Eye (tissue), 1 donor: ENCODE data around the gene ZNF20.
A peak's percentile ranks its signal among the peaks of the same experiment; 100 is the strongest.

Source experiments
- DNase-seq: peaks from one replicate; pipeline ENCODE4 v3.0.0-alpha.2; 2015

The ZNF20 gene

DNA sequence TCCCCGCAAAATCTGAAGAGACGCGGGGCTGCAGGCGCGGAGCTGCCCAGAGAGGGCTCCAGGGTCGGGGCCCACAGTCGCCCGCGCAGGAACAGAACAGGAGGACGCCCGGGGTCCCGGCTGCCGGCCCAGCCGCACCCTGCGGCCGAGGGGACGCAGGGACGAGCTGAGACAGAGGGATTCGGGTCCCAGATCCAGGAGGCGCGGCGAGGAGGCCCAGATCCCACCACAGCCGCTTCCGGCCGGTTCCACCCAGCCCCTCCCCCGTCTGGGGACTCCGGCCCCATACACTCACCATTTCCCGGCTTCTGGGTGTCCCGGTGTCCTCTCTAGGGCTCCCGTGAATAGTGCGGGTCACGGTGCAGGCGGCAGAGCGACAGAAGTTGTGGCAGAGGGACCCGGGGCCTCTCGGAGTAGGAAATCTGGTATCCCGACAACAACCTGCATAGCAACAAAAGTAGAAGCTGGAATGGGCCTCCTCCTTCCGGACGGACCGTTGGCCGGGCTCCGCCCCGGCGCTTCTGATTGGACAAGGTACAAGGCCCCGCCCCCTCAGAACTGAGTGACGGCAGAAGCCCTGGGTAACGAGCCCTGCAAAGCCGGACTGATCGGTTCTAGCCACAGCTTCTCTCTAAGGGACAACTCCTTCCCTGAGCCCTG, at the start of gene ZNF20:
Gene ZNF20 (minus strand): TSS at position 466 of the 660 bp plus-strand sequence. CDS start 168 bp downstream, at position 298.
- peak; percentile 98 for DNase-seq

DNA sequence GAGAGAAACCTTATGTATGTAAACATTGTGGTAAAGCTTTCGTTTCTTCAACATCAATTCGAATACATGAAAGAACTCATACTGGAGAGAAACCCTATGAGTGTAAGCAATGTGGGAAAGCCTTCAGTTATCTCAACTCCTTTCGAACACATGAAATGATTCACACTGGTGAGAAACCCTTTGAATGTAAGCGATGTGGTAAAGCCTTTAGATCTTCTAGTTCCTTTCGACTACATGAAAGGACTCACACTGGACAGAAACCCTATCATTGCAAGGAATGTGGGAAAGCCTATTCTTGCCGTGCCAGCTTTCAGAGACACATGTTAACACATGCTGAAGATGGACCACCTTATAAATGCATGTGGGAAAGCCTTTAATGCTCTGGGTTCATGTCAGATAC, 47.5 kb upstream of the ZNF20 start:
- DNase-seq: no peak

DNA sequence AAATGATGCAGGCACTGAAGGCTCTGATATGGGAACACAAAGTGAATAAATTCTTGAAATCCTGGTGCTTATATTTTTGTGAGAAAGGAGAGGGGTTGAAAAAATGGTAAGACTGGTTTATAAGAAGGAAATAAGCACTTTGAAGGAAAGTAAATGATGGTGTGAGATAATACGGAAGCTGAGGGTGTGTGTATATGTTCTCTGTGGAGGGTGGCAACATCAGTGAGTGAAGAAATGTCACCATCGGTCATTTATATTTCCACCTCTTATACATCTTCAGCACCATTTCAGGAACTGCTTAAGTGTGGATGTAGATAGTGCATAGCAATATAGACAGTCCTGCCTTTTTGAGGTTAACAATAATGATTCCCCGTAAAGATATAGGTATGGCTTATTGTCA, 40.2 kb upstream of the ZNF20 start:
- DNase-seq: no peak

DNA sequence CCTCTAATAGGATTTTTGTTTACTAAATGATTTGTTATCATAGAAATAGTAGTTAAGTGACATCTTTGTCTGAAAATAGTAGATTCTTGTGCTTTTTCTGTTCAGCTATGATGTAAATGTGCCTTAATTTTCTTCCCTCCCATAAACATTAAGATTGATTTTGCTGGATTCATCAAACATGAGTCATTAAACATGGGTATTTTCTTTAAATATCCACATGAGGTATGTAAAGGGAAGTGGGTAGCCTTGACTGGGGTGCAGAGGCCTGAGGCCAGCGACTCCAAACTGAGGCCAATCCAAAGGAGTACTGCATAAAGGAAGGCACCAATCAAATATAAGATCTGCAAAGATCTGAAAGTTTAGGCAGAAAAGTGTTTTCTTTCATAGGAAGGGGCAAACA, 26.5 kb upstream of the ZNF20 start:
- no peak for DNase-seq

DNA sequence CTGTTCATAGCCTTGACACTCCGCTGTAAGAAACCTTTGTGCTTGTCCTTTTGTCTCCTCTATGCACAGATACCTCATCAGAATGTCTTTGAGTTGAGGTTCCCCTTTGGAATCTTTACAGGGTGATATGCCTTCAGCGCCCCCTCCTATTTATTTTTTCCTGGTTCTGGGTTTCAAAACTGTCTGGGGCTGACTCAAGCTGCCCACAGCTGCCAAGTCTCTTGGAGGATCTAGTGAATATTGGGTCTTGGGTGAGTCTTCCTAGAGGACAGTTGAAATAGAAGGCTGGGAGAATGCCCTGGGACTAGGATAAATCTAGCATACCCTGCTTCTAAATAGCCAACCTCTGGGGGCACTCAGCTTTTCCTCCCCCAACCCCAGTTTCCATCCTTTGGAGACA, 23.7 kb upstream of the ZNF20 start:
- DNase-seq: no peak

DNA sequence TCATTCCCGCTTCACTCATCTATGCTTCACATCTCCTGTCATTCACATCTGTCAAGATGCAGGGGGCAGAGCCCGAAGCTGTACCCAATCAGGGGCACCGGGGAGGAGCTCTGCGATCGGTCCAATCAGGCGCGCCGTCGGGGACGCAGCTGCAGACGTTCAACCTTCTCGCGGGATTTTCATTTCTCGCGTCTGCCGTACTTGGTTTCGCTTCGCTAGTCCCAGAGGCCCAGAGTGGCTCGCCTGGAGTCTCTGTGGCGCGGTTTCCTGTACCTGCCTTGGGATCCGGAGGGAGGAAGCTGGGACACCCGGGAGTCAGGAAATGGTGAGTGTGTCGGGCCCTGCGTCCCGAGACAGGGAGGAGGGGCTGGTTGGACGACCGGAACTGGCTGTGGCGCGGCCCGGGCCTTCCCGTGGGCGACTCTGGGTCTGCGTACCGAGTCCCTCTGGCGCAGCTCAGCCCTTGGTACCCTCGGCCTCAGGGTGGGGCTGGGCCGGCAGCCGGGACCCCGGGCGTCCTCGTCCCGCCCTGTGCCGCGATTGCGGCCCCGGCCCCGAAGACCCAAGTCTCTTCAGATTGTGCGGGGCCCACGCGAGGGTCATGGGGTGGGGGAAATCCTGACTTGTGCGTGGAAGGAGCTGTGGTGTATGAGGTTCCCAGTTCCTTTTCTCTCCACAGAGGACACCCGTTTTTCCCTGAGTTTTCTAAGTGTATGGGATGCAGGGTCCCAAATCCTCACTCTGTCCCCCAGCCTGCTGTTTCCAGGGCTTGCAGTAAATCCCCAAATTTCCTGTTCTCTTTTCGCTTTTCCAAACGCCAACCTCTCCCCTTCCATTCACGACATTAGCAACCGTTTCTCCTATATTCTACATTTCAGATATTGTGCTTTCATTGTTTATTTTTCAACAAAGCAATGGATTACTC, 23.0 kb upstream of the ZNF20 start, which contains the start of gene ZNF136:
Gene ZNF136 (plus strand): TSS at position 215 of the 925 bp plus-strand sequence. CDS start 108 bp downstream, at position 323.
- peak; percentile 98 for DNase-seq

DNA sequence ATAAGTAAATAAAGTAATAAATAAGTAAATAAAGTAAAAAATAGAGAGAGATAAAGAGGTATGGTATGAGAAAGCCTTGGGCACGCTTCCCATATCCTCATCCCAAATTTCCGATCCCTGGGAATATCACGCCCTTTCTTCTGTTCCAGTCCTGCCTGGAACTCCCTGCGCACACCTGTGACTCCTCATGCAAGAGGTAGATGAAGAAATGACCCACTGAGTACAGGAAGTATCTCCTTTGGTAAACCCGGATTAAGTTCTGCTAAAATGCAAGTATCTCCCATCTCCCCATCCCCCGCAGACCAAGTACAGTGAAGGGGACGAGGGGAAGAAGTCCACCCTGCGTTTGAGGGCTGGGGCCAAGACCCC, 22.3 kb upstream of the ZNF20 start:
- DNase-seq: no peak

DNA sequence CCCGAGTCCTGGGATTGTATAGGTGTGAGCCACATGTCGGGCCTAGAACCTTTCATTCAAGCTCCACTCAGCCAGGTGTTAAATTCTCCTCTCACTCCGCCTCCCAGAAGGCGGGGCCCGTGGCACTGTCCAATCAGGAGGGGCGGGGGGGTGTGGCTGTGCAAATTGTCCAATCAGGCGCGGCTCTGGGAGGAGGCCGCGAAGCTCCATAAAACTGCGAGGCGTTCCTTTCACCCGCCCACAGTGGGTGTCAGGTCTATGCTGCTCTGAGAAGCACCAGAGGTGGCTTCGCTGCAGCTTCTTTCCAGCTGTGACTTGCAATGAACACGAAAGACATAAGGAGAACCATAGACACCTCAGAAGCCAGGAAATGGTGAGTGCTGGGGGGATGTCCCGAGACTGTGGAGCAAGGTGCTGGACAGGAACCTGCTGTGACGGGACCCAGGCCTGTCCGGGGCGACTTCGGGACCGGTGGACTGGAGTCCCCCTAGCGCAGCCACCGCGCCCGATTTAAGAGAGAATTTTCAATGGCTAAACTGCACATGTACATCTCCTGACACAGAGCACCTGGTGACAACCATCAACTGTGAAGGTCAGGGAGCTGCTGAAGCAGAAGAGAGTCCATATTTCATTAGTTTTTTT, 19.7 kb upstream of the ZNF20 start:
- no peak for DNase-seq

DNA sequence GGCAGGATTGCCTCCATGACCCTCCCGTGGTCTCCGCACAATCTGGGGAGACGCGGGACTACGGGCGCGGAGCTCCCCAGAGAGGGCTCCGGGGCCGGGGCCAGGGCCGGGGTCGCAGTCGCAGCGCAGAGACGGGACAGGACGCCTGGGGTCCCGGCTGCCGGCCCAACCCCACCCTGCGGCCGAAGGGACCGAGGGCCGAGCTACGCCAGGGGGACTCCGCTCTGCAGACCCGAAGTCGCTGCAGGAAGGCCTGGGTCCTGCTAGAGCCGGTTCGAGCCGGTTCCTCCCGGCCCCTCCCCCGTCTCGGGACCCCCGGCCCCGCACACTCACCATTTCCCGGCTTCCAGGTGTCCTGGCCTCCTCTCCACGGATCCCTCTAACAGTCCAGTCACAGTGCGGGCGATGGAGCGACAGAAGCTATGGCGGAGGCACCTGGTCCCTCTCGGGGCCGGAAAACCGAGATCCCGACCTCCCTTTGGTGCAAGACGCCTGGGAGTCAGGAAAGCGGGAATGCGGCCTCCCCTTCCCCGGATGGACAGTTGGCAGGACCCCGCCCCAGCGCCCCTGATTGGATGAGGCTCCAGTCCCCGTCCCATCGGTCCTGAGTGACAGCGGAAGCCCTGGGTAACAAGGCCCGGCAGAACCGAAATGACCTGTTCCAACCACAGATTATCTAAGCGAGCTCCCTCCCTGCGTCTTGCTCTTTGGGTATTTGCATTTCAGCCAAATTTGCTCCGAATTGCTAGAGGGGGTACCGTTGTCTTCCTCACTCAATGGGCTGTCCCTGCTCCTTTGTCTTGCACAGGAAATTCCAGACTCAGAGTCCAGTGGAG, 16.3 kb upstream of the ZNF20 start, which contains the start of gene ZNF625:
Gene ZNF625 (minus strand): TSS at position 512 of the 836 bp plus-strand sequence. CDS start 176 bp downstream, at position 336.
- DNase-seq: peak; percentile 98

DNA sequence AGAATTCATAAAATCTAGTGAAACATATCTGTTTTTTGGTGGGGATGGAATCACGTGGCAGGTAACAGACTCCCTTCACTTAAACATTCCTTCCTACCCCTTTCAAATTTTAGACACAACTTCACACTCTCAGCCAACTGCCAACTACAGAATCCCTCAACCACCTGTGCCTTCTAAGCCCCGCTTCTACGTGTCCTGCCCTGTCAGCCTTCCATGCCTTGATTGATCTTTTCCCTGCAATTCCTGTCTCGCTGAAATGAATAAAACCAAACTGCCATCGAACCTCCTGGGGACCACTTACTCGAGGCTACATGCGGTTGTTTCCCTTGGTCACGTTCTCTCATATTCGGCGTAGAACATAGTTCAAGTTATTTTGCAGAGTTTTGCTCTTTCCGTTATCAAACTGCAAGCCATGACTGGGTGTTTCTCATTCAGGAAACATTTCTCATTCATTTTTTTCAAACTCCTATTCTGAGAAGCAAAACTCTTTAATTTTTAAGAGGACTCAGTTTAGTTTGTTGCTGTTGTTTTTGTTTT, 15.2 kb upstream of the ZNF20 start:
- DNase-seq: peak; percentile 51

DNA sequence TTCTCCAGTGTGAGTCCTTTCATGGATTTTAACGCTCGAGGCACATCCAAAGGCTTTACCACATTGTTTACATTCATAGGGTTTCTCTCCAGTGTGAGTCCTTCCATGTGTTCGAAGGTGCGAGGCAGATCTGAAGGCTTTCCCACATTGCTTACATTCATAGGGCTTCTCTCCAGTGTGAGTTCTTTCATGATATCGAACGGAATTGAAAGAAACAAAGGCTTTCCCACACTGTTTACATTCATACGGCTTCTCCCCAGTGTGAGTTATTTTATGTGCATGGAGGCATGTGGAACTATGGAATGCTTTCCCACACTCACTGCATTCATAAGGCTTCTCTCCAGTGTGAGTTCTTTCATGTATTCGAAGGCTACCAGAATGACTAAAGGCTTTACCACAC, 5.2 kb upstream of the ZNF20 start:
- DNase-seq: no peak

DNA sequence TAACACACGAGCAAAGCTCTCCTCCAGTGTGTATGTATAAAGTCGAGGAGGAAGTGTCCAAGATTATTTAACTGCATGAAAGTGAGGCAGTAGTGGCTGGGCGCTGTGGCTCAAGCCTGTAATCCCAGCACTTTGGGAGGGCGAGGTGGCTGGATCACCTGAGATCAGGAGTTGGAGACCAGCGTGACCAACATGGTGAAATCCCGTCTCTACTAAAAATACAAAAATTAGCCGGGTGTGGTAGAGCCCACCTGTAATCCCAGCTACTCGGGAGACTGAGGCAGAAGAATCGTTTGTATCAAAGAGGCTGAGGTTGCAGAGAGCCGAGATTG, 1.2 kb upstream of the ZNF20 start:
- no peak for DNase-seq

DNA sequence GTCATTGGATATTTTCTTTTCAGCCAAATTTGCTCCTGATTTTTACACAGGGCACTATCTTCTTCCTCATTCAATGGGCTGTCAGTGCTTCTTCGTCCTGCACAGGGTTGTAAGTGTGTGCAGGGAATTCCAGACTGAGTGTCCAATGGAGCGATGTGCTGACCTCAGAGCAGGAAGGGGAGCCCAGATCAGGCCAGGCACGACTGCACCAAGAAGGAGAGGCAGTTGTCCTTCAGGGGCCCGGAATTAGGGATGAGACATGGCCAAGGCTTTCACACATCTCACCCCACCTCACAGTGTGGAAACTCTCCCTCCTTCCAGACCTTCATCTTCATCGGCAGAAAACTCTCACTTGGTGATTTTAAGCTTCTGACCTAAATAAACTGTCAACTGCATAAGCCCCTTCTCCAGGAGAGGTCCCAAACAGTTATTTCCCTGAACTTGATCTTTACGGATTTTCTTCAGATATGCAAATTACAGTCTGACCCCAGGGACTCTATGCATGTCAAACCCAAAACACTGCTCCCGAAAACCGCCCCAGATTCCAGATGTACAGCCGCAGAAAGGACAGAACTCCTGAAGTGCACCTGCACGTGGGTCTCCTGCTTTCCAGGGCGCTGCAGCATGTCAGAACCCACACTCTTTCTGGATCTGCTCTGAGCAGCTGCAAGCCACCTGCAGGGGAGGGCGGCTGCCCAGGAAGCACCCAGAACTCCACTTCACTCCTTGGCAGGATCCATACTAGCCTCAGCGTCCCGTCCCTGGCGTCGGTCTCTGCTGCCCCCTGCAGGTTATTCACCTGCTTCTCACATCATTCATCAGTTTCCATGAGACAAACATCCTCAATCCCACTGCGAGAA, 625 bp upstream of the ZNF20 start:
- DNase-seq: peak; percentile 96

DNA sequence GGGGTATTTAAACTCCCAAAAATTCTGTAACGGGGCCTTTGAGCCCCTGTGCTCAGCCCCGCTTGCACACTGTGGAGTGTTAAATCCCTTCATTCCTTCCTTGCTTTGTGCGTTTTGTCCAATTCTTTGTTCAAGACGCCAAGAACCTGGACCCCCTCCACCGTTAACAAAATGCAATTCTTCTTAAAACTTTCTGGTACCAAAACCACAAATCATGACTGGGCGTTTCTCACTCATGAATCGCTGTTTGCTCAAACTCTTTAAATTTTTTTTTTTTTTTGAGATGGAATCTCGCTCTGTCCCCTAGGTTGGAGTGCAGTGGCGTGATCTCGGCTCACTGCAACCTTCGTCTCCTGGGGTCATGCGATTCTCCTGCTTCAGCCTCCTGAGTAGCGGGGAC, 881 bp downstream of the ZNF20 start:
- DNase-seq: peak; percentile 49

DNA sequence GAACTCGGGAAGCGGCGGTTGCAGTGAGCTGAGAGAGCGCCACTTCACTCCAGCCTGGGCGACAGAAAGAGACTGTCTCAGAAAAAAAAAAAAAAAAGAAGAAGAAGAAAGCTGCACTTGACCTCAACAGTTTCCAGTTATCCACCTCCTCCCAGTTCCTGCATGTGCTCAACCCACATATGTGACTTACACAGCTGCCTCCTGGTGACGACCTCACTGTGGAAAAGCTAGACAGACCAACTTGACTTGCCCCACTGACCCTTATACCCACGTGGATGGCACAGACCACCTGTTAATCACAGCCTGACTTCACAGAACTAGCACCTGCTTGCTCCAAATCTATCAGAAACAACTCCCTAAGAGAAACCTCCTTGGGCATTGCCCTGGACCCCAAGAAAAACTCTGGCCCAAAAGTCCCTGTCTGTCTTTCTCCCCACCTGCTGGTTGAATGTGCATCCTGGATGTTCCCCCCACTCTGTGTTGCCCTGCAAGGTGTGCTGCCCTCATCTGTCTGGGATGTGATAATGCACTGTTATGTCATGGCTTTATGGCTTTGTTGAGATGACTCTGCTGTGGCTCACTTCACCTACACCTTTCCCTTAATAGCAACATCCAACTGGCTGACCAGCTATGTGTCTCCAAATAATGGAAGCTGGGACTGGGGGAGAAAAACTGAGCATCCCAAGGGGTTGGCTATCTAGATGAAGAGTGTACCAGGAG, 2.8 kb downstream of the ZNF20 start:
- DNase-seq: no peak

DNA sequence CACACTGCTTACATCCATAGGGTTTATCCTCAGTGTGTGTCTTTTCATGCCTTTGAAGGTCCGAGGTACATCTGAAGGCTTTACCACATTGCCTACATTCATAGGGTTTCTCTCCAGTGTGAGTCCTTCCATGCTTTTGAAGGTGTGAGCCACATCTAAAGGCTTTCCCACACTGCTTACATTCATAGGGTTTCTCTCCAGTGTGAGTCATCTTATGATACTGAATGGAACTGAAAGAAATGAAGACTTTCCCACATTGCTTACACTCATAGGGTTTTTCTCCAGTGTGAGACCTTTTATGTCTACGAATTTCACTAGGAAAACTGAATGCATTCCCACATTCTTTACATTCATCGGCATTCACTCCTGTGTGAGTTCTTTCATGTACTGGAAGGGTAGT, 7.1 kb downstream of the ZNF20 start:
- peak; percentile 19 for DNase-seq

DNA sequence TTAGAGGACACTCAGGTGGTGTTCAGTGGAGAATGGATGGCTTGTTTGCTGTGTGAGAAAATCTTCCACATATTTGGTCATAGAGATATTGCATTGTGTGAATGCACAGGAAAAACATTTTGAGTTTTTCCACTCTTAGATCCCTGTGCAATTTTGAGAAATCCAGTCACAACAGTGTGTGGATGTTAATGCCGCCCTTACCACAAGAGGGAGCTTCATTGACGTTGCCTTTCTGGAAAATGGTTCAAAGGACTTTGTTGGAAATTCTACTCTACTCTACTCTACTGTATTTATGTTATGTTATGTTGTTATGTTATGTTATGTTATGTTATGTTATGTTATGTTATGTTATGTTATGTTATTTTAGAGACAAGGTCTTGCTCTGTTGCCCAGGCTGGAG, 13.4 kb downstream of the ZNF20 start:
- no peak for DNase-seq

DNA sequence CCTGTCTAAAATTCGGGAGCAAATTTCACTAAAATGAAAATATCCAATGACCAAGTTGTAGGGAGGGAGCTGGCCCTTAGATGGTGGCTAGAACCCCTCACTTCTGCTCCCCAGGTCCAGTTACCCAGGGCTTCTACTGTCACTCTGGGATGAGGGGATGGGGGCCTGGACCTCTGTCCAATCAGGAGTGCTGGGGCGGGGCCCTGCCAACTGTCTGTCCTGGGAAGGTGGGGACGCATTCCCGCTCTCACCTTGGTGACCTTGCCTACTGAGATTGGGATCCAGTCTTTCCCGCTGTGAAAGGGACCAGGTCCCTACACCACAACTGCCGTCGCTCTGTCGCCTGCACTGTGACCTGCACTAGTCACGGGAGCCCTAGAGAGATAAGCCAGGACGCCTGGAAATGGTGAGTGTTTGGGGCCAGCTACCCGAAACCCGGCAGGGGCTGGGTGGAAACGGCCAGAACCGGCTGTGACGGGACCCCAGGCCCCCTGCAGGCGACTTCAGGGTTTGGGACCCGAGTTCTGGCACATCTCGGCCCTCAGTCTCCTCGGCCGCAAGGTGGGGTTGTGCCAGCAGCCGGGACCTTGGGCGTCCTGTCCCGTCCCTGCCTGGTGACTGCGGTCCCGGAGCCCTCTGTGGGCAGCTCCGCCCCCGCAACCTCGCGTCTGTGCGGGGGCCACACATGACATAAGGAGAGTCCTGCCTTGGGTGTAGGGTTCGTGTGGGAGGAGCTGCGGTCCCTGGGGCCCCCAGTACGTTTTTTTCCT, 22.8 kb downstream of the ZNF20 start:
- DNase-seq: no peak

DNA sequence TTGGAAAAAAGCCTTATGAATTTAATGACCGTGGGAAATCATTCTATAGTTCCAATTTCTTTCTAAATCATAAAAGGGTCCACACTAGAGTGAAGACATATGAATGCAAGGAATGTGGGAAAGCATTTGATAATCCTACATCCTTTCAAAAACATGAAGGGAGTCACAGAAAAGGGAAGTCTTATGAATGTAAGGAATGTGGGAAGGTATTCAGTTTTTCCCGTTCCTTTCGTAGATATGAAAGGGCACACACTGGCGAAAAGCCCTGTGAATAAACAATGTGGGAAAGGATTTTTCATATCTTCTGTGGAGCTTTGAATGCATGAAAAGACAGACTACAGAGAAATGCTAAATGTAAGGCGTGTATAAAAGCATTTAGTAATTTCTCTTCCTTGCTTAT, 27.0 kb downstream of the ZNF20 start:
- DNase-seq: no peak

DNA sequence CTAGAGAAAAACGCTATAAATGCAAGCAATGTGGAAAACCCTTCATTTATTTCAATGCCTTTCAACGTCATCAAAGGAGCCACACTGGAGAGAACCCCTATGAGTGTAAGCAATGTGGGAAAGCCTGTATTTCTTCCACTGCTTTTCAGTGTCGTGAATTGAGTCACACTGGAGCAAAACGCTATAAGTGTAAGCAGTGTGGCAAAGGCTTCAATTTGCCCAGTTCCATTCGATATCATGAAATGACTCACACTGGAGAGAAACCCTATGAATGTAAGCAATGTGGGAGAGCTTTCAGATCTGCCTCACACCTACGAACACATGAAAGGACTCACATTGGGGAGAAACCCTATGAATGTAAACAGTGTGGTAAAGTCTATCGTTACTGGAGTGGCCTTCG, 27.4 kb downstream of the ZNF20 start:
- DNase-seq: no peak
